NCI-H2196 (cell line): ENCODE results near the gene GABRA4.

ENCODE experiments used
- DNase-seq: peaks from one replicate; lab custom pipeline; 2025; ENCODE audit not compliant: unreplicated experiment; lab: John Stamatoyannopoulos, UW

The GABRA4 gene

GRCh38 chr4:46993075-46994006, at the start of gene GABRA4:
GABRA4 (minus strand) TSS chr4:46993581; CDS start chr4:46993424, 157 bp downstream.
- no peak for DNase-seq

DNA sequence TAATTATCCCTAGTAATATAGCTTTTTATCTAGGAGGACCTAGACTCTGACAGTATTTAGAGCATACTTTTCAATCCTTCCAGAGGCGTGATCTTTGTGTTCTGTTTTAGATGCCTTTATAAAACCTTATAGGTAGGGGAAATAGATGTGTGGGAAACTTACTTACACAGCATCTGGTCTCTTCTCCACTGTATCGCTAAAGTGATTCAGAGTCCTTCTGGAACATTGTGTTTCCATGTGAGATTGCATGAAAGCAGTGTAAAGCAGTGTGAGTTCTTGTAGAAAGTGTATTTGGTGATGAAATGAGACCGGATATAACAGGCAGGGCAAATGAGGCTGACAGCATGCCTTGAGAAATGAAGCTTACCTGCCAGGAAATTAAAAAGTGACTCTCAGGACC, 47.4 kb upstream of the GABRA4 start:
- no peak for DNase-seq

- DNase-seq, result no peak
Measured at GRCh38 chr4:47038263-47038662, 44.9 kb upstream of the GABRA4 start.

DNA sequence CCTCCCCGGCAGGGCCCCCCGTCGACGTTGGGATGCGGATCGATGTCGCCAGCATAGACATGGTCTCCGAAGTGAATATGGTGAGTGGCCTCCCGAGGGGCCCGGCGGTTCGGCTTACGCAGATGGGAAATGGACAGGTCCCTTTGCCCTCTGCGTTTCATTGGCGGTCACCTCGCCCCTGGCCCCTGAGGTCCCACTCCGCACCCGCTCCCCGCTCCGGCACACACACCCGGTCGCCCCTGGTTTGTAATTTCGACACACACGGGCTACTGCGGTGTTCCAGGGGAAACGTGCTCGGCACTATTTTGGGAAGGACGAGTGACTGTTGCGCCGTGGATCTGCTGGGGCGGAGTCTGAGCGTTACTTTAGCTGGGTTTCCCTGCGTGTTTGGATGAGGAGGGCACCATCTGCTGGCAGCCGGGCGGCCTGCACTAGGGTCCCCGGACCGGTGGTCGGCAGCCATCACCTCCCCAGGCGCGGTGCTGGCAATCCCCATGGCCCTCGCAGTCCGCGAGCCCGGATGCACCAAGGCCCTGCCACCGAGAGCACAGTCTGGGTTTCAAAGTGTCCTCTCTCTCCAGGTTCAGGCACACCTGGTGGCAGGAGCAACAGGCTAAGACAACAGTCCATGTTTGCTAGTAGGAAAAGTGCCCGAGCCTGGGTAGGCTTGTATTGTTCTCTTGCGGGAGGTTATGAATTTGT, 39.2 kb upstream of the GABRA4 start:
- DNase-seq, result no peak

DNA sequence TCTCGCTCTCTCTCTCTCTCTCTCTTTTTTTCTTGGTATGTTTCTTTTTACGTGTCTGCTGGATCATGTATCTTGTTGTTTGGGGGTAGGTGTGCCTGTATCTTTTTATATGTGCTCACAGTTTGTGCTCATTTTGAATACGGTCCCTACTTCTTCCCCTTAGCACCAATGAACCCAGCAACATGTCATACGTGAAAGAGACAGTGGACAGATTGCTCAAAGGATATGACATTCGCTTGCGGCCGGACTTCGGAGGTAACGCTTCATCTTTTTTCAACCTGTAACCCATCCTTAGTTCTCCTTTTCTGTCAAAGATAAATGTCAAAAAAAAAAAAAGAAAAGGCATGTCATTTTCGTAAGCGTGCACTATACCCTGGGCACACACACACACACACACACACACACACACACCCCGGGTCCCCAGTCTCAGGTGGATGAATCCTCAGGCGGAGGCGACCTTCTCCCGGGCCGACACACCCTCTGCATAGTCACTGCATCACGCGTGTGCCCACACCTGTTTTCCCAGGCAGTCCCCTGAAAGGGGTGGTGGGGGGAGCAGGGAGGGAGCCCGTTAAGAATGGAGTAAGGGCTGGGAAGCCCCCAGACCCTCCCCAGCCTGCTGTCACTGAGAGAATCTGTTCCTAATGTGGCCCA, 38.5 kb upstream of the GABRA4 start:
- DNase-seq, result no peak

DNA sequence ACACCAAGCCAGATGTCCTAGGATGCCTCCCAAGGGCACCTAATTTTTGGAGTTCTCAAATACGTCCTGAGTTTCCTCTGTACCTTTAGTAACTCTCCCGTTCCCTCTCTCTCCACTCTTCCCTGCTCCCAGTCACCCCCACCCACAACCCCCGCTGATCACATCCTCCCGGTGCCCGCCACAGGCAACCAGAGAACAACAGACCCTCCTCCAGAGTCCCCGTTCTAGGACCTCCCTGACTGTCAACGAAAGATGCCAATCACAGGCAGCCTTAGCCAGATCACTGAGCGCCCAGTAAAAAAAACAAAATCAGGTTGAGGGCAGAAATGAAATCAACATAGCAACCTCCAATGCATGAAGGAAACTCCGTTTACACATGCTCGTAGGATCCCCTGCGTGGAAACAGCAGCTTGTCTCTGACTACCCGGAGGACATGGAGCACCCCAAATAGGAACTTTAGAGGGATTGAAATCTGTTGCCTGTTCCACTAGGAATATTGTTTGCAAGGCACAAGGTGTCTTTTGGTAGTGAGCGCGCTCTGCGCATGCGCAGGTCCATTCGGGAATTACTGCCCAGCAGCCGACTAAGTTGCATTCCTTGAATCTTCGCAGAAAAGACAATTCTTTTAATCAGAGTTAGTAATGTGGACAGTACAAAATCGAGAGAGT, 37.8 kb upstream of the GABRA4 start, which contains the start of gene GABRB1:
TSS of gene GABRB1 (plus strand) at position 557 of the 668 bp plus-strand sequence.
- no peak for DNase-seq

DNA sequence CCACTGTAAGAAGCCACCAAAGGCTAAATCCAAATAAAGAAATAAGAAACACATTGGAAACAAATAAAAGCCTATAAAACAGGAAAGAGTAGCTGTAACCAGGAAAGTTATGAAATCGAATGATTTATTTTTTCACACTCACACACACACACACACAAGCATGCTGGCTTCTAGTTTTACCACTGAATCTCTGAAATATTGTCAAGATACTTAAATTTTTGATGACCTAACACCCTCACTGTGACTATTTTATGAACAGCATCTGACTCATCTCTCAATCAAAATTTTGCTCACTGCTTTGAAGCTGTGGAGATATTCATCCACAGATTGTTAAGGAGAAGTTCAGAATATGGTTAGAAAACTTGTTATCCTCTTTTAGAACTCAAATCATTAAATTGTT, 24.1 kb upstream of the GABRA4 start:
- DNase-seq, result no peak

- DNase-seq, result no peak
Measured at GRCh38 chr4:47017081-47017480, 23.7 kb upstream of the GABRA4 start.

DNA sequence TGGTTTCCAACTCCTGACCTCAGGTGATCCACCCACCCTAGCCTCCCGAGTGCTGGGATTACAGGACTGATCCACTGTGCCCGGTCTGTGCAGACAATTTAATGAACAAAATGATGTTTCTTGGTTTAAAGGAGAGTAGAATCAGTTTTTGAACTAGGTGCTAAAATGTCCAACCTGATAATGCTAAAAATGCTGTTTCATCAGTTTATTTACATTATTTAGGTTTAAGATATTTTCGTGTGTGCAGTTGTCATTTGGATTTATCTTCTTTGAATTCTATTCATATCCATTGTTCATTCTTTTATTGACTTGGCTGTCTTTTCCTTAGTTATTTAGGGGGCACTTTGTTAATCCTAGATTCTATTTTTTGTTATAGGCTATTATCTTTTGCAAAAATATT, 20.0 kb upstream of the GABRA4 start:
- DNase-seq, result no peak

- DNase-seq, result no peak
Measured at GRCh38 chr4:47012676-47013075, 19.3 kb upstream of the GABRA4 start.

GRCh38 chr4:47010912-47011446, 17.6 kb upstream of the GABRA4 start:
- no peak for DNase-seq

DNA sequence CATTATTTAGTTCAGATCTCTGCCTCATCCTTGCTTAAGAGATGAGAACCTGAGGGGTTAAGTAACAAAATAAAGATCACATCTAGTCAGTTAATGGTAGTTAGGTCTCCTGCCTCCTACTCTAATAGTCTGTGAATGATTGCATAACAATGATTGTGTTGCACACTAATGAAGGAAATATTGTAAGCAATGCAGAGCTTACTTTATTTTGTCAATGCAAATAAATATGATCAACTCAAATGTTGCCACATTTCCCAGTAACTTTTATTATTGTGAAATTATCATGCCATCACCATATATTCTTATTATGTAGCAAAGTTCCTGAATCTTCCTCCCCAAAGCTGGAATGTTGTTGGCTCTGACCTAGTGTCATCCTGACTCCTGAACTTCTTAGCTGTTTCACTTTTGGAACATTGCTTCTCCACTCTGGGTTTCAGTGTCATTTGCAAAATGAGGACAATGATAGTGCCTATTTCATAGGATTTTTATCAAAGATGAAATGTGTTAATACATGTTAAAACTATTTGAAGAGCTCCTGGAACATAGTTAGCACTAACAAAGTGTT, 17.0 kb upstream of the GABRA4 start:
- no peak for DNase-seq

- DNase-seq, result no peak
Measured at GRCh38 chr4:47002580-47002979, 9.2 kb upstream of the GABRA4 start.

DNA sequence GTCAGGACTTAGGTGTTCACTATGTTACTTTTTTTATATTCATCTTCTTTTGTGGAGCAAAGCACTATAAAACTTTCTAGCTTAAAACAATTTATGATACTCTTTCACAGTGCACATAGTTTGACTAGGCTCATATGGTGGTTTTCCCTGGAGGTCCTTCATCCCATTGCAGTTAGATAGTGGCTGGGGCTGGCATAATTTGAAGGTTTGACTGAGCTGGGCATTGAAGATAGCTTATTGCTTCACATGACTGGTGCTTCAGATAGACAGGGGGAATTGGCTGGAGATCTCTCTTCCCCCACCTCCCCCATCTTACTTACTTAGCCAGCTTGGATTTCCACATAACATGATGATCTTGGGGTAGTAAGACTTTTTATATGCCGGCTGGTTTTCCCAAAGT, 7.0 kb upstream of the GABRA4 start:
- no peak for DNase-seq

DNA sequence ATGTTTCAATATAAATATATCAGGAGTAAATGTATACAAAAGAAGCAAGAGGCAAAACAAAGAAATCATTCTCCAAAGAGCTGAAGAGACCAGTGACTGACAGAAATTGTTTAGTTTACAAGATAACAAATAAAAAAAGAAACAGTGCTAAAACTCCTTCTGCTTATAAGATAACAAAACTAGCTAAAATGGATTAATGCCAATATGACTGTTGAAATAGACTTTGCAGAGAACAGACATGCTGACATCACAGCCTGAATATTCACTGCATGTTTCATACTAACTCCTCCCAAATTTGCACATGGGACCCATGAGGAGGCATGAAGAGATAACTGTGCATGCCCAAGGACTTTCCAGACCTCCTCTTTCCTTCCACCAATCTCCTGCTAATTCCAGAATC, 6.2 kb upstream of the GABRA4 start:
- no peak for DNase-seq

DNA sequence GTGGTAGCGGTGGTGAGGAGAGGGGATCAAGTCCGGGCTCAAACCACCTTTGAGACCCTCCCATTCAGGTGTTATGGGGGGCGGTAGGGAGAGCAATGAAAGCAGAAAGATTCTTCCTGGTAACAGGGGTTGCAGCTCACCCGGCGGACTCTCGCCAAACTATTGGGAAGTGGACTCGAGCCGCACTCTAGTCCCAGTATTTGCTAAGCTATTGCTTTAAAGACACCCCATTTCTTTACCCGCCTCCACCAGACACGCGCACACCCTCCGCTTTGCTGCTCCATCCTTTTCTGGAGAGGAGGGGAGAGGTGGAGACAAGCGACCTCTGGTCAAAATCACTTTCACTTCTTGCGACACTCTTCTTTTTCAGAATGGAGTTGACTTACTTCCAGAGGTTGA, 625 bp upstream of the GABRA4 start:
- no peak for DNase-seq

DNA sequence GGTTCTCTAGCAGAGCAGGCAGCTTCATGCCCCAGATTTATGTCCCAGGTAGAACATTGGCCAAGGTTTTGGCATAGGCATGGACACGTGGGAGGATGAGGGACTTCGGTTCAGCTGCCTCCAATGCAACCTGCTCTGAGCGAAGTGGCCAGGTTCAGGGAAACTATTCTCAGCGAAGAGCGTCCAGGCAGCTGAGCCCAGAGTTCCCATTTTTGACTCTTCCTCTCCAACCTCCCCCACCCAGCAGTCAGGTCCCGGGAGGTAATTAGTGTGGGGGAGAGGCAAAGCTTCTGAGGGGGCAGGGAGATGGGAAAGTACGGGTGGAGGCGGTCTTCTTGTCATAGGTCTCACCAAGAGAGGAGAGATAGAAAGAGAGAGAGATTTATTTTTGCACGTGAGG, 1.0 kb downstream of the GABRA4 start:
- DNase-seq, result no peak

DNA sequence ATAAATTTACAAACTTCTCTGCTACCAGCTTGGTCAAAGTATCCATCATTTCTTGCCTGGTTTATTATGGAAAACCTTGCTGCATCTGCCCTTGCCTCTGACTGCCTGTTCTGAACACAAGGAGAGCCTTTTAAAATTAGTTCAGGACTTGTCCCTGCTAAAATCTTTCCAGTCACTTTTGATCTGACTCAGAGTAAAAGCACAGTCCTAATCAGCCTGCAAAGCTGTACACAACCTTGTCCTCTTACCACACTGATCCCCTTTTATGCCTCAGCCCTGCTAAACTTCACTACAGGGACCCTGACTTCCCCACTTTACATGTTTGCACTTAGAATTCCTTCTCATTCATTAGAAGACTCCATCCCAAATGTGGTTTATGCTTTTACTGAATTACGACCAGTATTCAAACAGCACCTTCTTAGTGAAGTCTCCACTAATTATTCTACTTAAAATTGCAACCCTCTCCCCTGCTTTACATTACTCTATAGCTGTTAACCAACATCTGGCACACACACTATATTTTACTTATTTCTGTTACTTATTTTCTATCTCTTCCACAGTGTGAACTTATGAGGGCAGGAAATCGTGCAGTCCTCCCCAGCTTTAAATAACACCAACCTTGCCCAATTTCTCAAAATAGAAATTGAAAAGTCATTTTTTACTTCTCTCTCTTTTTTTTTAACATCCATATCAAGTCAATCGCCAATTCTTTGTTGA, 6.3 kb downstream of the GABRA4 start:
- DNase-seq, result no peak

GRCh38 chr4:46984781-46985180, 8.6 kb downstream of the GABRA4 start:
- no peak for DNase-seq

GRCh38 chr4:46980851-46981250, 12.5 kb downstream of the GABRA4 start:
- no peak for DNase-seq
